Measurements from ENCODE around the gene RAPH1.

DNA sequence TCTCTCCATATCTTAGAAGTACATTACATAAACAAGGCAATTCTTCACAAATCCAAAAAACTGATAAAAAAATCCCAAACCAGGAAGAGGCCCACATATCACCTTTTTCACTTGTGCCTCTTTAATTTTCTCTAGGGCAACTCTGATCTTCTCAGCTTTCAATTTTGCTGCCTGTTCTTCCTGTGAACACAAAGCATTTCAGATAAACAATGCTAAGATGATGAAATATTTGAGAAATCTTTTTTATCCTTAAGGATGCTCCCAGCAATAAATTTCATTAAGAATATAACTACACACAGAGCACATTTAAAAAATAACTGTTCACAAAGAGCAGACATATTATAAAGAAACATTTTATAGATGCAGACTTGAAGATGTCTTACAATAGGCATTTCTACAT is 73.4 kb downstream of the RAPH1 start:
- TF ChIP-seq, protein P1, sequence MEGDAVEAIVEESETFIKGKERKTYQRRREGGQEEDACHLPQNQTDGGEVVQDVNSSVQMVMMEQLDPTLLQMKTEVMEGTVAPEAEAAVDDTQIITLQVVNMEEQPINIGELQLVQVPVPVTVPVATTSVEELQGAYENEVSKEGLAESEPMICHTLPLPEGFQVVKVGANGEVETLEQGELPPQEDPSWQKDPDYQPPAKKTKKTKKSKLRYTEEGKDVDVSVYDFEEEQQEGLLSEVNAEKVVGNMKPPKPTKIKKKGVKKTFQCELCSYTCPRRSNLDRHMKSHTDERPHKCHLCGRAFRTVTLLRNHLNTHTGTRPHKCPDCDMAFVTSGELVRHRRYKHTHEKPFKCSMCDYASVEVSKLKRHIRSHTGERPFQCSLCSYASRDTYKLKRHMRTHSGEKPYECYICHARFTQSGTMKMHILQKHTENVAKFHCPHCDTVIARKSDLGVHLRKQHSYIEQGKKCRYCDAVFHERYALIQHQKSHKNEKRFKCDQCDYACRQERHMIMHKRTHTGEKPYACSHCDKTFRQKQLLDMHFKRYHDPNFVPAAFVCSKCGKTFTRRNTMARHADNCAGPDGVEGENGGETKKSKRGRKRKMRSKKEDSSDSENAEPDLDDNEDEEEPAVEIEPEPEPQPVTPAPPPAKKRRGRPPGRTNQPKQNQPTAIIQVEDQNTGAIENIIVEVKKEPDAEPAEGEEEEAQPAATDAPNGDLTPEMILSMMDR (IDR thresholded peaks at IDR 0.05; ENCODE audit: insufficient read depth, low read depth, low read length) = no peak
- no peak for TF ChIP-seq EZH2 (IDR thresholded peaks at IDR 0.05; ENCODE audit: insufficient read depth, low read length)
